ENCODE results near the gene PNKD.

Gene PNKD

GRCh38 chr2:218369330-218369729, 99.0 kb downstream of the PNKD start:
- no peak overlapping the region for H3K4me3 ChIP-seq (ENCODE audit: insufficient read depth, low read depth, low read length, poor library complexity, severe bottlenecking)
- H3K27ac ChIP-seq (ENCODE audit: insufficient read depth, low read length, poor library complexity, severe bottlenecking): no peak overlapping the region
- no peaks in the 10 kb centered on the region for H3K36me3 ChIP-seq (ENCODE audit: control insufficient read depth, insufficient read depth, low read length)
- H3K4me1 ChIP-seq (ENCODE audit: control insufficient read depth, insufficient read depth, low read length, poor library complexity, severe bottlenecking): peaks cover 6% of the 10 kb centered on the region
- H3K9me3 ChIP-seq (ENCODE audit: control insufficient read depth, low read length): no peaks in the 10 kb centered on the region
- no peaks in the 10 kb centered on the region for H3K27me3 ChIP-seq (replicated peaks; ENCODE audit: control insufficient read depth, insufficient read depth, low read length, poor library complexity, severe bottlenecking)
- DNase-seq: no peak

GRCh38 chr2:218370410-218371063, 100.2 kb downstream of the PNKD start:
- H3K4me1 ChIP-seq (ENCODE audit: control insufficient read depth, insufficient read depth, low read length, poor library complexity, severe bottlenecking): peaks cover 6% of the 10 kb centered on the region
- no peaks in the 10 kb centered on the region for H3K27me3 ChIP-seq (replicated peaks; ENCODE audit: control insufficient read depth, insufficient read depth, low read length, poor library complexity, severe bottlenecking)
- no peak overlapping the region for H3K27ac ChIP-seq (ENCODE audit: insufficient read depth, low read length, poor library complexity, severe bottlenecking)
- H3K9me3 ChIP-seq (ENCODE audit: control insufficient read depth, low read length): no peaks in the 10 kb centered on the region
- DNase-seq: no peak
- no peak overlapping the region for H3K4me3 ChIP-seq (ENCODE audit: insufficient read depth, low read depth, low read length, poor library complexity, severe bottlenecking)
- H3K36me3 ChIP-seq (ENCODE audit: control insufficient read depth, insufficient read depth, low read length): no peaks in the 10 kb centered on the region

GRCh38 chr2:218371983-218372350, 101.6 kb downstream of the PNKD start:
- no peak for DNase-seq
- peaks cover 6% of the 10 kb centered on the region for H3K4me1 ChIP-seq (ENCODE audit: control insufficient read depth, insufficient read depth, low read length, poor library complexity, severe bottlenecking)
- H3K36me3 ChIP-seq (ENCODE audit: control insufficient read depth, insufficient read depth, low read length): no peaks in the 10 kb centered on the region
- H3K9me3 ChIP-seq (ENCODE audit: control insufficient read depth, low read length): no peaks in the 10 kb centered on the region
- H3K27me3 ChIP-seq (replicated peaks; ENCODE audit: control insufficient read depth, insufficient read depth, low read length, poor library complexity, severe bottlenecking): no peaks in the 10 kb centered on the region
- no peak overlapping the region for H3K27ac ChIP-seq (ENCODE audit: insufficient read depth, low read length, poor library complexity, severe bottlenecking)
- H3K4me3 ChIP-seq (ENCODE audit: insufficient read depth, low read depth, low read length, poor library complexity, severe bottlenecking): no peak overlapping the region

DNA sequence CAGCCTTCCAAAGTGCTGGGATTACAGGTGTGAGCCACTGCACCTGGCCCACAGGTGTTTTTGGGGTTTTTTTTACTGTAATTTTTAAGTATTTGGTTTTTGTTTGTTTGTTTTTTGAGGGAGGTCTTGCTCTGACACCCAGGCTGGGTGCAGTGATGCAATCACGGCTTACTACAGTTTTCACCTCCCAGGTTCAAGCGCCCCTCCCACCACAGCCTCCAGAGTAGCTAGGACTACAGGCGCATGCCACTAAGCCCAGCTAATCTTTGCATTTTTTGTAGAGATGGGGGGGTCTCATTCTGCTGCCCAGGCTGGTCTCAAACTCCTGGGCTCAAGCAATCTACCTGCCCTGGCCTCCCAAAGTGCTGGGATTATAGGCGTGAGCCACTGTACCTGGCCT, 104.5 kb downstream of the PNKD start:
- H3K9me3 ChIP-seq (ENCODE audit: control insufficient read depth, low read length): no peaks in the 10 kb centered on the region
- H3K4me3 ChIP-seq (ENCODE audit: insufficient read depth, low read depth, low read length, poor library complexity, severe bottlenecking): no peak overlapping the region
- no peak overlapping the region for H3K27ac ChIP-seq (ENCODE audit: insufficient read depth, low read length, poor library complexity, severe bottlenecking)
- no peaks in the 10 kb centered on the region for H3K36me3 ChIP-seq (ENCODE audit: control insufficient read depth, insufficient read depth, low read length)
- DNase-seq: no peak
- no peaks in the 10 kb centered on the region for H3K4me1 ChIP-seq (ENCODE audit: control insufficient read depth, insufficient read depth, low read length, poor library complexity, severe bottlenecking)
- H3K27me3 ChIP-seq (replicated peaks; ENCODE audit: control insufficient read depth, insufficient read depth, low read length, poor library complexity, severe bottlenecking): no peaks in the 10 kb centered on the region

- no peaks in the 10 kb centered on the region for H3K36me3 ChIP-seq (ENCODE audit: control insufficient read depth, insufficient read depth, low read length)
Observed at GRCh38 chr2:218375212-218375611, 104.9 kb downstream of the PNKD start.

DNA sequence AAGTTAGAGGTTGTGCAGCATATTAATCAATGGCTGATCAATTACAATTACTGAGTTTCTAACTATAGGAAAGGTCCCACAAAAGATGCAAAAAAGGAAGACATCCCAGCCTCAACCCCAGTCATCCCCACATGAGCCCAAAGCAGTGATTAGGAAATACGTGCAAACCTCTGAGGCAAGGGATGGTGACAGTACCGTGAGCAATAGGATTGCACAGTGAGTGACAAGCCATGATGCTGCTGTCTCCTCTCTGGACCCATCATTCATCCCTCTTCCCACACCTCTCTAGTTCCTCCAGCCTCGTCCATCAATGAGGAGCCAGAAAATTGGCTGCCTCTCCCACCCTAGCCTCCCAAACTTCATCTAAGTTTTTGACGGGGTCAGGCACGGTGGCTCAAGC, 107.7 kb downstream of the PNKD start:
- no peak for DNase-seq
- no peaks in the 10 kb centered on the region for H3K4me1 ChIP-seq (ENCODE audit: control insufficient read depth, insufficient read depth, low read length, poor library complexity, severe bottlenecking)
- no peaks in the 10 kb centered on the region for H3K27me3 ChIP-seq (replicated peaks; ENCODE audit: control insufficient read depth, insufficient read depth, low read length, poor library complexity, severe bottlenecking)
- H3K9me3 ChIP-seq (ENCODE audit: control insufficient read depth, low read length): no peaks in the 10 kb centered on the region
- no peak overlapping the region for H3K4me3 ChIP-seq (ENCODE audit: insufficient read depth, low read depth, low read length, poor library complexity, severe bottlenecking)
- H3K27ac ChIP-seq (ENCODE audit: insufficient read depth, low read length, poor library complexity, severe bottlenecking): no peak overlapping the region
- no peaks in the 10 kb centered on the region for H3K36me3 ChIP-seq (ENCODE audit: control insufficient read depth, insufficient read depth, low read length)

More at GRCh38 chr2:218375212-218375611, 104.9 kb downstream of the PNKD start:
- no peak for DNase-seq
- Histone ChIP-seq H3K9me3 (ENCODE audit: control insufficient read depth, low read length) (no peaks in the 10 kb centered on the region), H3K27ac (ENCODE audit: insufficient read depth, low read length, poor library complexity, severe bottlenecking) (no peak overlapping the region), H3K4me3 (ENCODE audit: insufficient read depth, low read depth, low read length, poor library complexity, severe bottlenecking) (no peak overlapping the region), H3K4me1 (ENCODE audit: control insufficient read depth, insufficient read depth, low read length, poor library complexity, severe bottlenecking) (no peaks in the 10 kb centered on the region), H3K27me3 (replicated peaks; ENCODE audit: control insufficient read depth, insufficient read depth, low read length, poor library complexity, severe bottlenecking) (no peaks in the 10 kb centered on the region)

GRCh38 chr2:218381916-218382366, 111.6 kb downstream of the PNKD start, which contains the start of gene SLC11A1:
Gene SLC11A1, plus strand, starts transcription at chr2:218382273. Its CDS starts 96 bp downstream, at chr2:218382369.
- H3K27ac ChIP-seq (ENCODE audit: insufficient read depth, low read length, poor library complexity, severe bottlenecking): no peak within 1 kb of the TSS
- H3K4me3 ChIP-seq (ENCODE audit: insufficient read depth, low read depth, low read length, poor library complexity, severe bottlenecking): no peak within 1 kb of the TSS
- no peaks in the 10 kb centered on the region for H3K9me3 ChIP-seq (ENCODE audit: control insufficient read depth, low read length)
- H3K4me1 ChIP-seq (ENCODE audit: control insufficient read depth, insufficient read depth, low read length, poor library complexity, severe bottlenecking): no peaks in the 10 kb centered on the region
- no peak for DNase-seq
- no peaks in the 10 kb centered on the region for H3K36me3 ChIP-seq (ENCODE audit: control insufficient read depth, insufficient read depth, low read length)
- H3K27me3 ChIP-seq (replicated peaks; ENCODE audit: control insufficient read depth, insufficient read depth, low read length, poor library complexity, severe bottlenecking): no peaks in the 10 kb centered on the region

DNA sequence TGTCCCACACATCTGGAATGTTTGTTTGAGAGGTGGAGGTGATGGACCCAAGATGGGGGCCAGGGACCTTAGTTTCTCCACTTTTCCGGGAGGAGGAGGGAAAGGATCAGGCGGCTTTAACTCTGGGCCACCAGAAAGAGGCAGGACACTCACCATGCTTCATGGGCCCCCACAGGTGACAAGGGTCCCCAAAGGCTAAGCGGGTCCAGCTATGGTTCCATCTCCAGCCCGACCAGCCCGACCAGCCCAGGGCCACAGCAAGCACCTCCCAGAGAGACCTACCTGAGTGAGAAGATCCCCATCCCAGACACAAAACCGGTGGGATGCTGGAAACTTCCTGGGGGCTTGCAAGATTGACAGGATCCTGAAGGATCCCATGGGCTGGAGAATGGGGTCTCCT, 112.5 kb downstream of the PNKD start:
- H3K9me3 ChIP-seq (ENCODE audit: control insufficient read depth, low read length): no peaks in the 10 kb centered on the region
- DNase-seq: no peak
- no peaks in the 10 kb centered on the region for H3K36me3 ChIP-seq (ENCODE audit: control insufficient read depth, insufficient read depth, low read length)
- no peaks in the 10 kb centered on the region for H3K4me1 ChIP-seq (ENCODE audit: control insufficient read depth, insufficient read depth, low read length, poor library complexity, severe bottlenecking)
- H3K27me3 ChIP-seq (replicated peaks; ENCODE audit: control insufficient read depth, insufficient read depth, low read length, poor library complexity, severe bottlenecking): no peaks in the 10 kb centered on the region
- H3K27ac ChIP-seq (ENCODE audit: insufficient read depth, low read length, poor library complexity, severe bottlenecking): no peak overlapping the region
- no peak overlapping the region for H3K4me3 ChIP-seq (ENCODE audit: insufficient read depth, low read depth, low read length, poor library complexity, severe bottlenecking)

DNA sequence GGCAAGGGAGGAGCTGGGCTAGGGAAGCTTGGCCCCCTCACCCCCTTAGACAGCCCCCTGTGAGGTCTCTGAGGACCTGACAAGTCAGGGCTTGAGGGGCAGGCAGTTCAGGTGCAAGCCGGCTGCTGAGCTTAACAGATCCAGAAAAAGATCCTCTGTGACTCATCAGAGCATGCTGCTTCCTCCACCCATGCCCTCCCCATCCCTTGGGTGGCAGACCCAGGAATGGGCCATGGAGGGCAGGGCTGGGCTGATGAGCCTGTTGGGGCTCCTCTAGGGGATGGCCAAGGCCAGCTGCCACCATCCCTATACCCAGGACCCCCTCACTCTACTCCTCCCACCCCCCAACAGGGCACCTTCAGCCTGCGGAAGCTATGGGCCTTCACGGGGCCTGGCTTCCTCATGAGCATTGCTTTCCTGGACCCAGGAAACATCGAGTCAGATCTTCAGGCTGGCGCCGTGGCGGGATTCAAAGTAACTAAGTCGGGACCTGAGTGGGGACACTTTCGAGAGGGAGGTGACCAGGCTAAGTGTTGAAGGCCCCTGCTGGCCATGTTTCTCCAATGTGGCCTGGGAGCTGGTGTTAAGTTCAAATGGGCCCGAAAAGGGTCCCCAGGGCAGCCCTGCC, 113.7 kb downstream of the PNKD start:
- H3K36me3 ChIP-seq (ENCODE audit: control insufficient read depth, insufficient read depth, low read length): no peaks in the 10 kb centered on the region
- H3K9me3 ChIP-seq (ENCODE audit: control insufficient read depth, low read length): no peaks in the 10 kb centered on the region
- H3K27ac ChIP-seq (ENCODE audit: insufficient read depth, low read length, poor library complexity, severe bottlenecking): no peak overlapping the region
- no peaks in the 10 kb centered on the region for H3K27me3 ChIP-seq (replicated peaks; ENCODE audit: control insufficient read depth, insufficient read depth, low read length, poor library complexity, severe bottlenecking)
- DNase-seq: no peak
- no peak overlapping the region for H3K4me3 ChIP-seq (ENCODE audit: insufficient read depth, low read depth, low read length, poor library complexity, severe bottlenecking)
- H3K4me1 ChIP-seq (ENCODE audit: control insufficient read depth, insufficient read depth, low read length, poor library complexity, severe bottlenecking): no peaks in the 10 kb centered on the region

DNA sequence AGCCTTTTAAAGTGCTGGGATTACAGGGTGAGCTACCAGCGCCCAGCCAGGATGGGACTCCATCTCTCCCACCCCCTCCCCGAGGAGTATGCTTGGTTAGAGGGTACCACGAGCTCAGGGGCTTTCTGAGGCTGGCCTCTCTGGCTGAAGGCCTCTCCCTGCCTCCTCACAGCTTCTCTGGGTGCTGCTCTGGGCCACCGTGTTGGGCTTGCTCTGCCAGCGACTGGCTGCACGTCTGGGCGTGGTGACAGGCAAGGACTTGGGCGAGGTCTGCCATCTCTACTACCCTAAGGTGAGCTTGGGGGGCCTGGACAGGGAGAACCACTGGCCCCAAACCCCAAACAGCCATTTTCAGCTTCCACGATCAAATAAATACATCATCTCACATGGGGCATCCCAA, 114.7 kb downstream of the PNKD start:
- Histone ChIP-seq H3K27me3 (replicated peaks; ENCODE audit: control insufficient read depth, insufficient read depth, low read length, poor library complexity, severe bottlenecking) (no peaks in the 10 kb centered on the region), H3K9me3 (ENCODE audit: control insufficient read depth, low read length) (no peaks in the 10 kb centered on the region), H3K27ac (ENCODE audit: insufficient read depth, low read length, poor library complexity, severe bottlenecking) (no peak overlapping the region), H3K4me1 (ENCODE audit: control insufficient read depth, insufficient read depth, low read length, poor library complexity, severe bottlenecking) (no peaks in the 10 kb centered on the region), H3K36me3 (ENCODE audit: control insufficient read depth, insufficient read depth, low read length) (no peaks in the 10 kb centered on the region), H3K4me3 (ENCODE audit: insufficient read depth, low read depth, low read length, poor library complexity, severe bottlenecking) (no peak overlapping the region)
- DNase-seq: no peak

Measured in effector memory CD4-positive, alpha-beta T cell (primary cell).